HL-60 (cell line): ENCODE results near the gene CLEC18A.
A peak's percentile ranks its signal among the peaks of the same experiment; 100 is the strongest.

ENCODE experiments used
- DNase-seq, 2 experiments: peaks; one replicate each; pipeline ENCODE4 v3.0.0-alpha.2; 2010 to 2020; ENCODE audit warnings: low read depth in 1 of 2, low spot score in 1 of 2
- H3K27ac ChIP-seq: fragments of 250-450 bp; sonication (Bioruptor Pico); replicated peaks from 2 replicates; pipeline ENCODE4 v1.5.1; 2020; ENCODE audit warnings: mild to moderate bottlenecking, moderate library complexity
- H3K27me3 ChIP-seq: fragments of 250-450 bp; sonication (Bioruptor Pico); 2 replicates; pipeline ENCODE4 v1.5.1; 2021; ENCODE audit warnings: mild to moderate bottlenecking, moderate library complexity; ENCODE audit not compliant: insufficient read depth, poor library complexity, severe bottlenecking
- H3K4me3 ChIP-seq: replicated peaks from 2 replicates; pipeline ENCODE4 v1.5.1; 2011; ENCODE audit warnings: mild to moderate bottlenecking, control low read depth, low read length; ENCODE audit not compliant: insufficient read depth
- GABPA ChIP-seq: IDR thresholded peaks from 2 replicates; pipeline ENCODE4 v1.6.1; 2012; ENCODE audit warnings: low read depth
- POLR2AphosphoS5 ChIP-seq: IDR thresholded peaks from 2 replicates; pipeline ENCODE4 v1.6.1; 2012; ENCODE audit warnings: low read depth
- SPI1 ChIP-seq: IDR thresholded peaks from 2 replicates; pipeline ENCODE4 v1.6.1; 2012; ENCODE audit warnings: low read depth, mild to moderate bottlenecking, borderline replicate concordance
- TF ChIP-seq, protein P1 (sequence below): IDR thresholded peaks from 2 replicates; pipeline ENCODE4 v1.6.1; 2012; ENCODE audit warnings: low read depth; ENCODE audit not compliant: insufficient replicate concordance
- TF ChIP-seq, protein P2 (sequence below): IDR thresholded peaks from one replicate; pipeline ENCODE4 v1.5.1; 2011; ENCODE audit warnings: low read length, control low read depth, inconsistent platforms; ENCODE audit not compliant: insufficient read depth

Gene CLEC18A

DNA sequence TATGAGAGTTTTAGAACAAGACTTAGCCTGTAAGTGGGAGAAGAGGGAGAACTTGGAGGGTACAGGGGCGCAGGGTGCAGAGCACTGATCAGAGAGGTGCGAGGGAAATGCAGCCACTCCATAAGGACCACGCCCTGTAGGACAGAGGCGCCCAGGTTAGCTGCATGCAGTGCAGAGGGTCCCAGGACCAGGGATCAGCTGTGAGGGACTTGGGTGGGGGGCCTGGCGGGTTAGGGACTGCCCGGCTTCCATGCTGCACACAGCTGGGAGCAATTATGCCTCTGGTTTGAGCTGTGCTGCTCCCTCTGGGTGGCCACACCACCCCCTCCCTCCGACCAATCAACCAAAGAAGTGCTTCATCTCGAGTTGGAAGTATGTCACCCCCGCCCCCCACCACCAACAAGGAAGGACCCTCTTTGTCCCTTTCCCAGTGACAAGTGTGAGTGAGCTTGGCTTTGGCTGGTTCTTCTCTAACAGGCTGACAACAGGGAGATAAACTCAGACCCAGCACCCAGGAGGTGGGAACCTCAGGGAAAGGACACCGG, 22.2 kb upstream of the CLEC18A start:
- TF ChIP-seq GABPA (no peak), SPI1 (no peak), POLR2AphosphoS5 (no peak)
- TF ChIP-seq, protein P1, sequence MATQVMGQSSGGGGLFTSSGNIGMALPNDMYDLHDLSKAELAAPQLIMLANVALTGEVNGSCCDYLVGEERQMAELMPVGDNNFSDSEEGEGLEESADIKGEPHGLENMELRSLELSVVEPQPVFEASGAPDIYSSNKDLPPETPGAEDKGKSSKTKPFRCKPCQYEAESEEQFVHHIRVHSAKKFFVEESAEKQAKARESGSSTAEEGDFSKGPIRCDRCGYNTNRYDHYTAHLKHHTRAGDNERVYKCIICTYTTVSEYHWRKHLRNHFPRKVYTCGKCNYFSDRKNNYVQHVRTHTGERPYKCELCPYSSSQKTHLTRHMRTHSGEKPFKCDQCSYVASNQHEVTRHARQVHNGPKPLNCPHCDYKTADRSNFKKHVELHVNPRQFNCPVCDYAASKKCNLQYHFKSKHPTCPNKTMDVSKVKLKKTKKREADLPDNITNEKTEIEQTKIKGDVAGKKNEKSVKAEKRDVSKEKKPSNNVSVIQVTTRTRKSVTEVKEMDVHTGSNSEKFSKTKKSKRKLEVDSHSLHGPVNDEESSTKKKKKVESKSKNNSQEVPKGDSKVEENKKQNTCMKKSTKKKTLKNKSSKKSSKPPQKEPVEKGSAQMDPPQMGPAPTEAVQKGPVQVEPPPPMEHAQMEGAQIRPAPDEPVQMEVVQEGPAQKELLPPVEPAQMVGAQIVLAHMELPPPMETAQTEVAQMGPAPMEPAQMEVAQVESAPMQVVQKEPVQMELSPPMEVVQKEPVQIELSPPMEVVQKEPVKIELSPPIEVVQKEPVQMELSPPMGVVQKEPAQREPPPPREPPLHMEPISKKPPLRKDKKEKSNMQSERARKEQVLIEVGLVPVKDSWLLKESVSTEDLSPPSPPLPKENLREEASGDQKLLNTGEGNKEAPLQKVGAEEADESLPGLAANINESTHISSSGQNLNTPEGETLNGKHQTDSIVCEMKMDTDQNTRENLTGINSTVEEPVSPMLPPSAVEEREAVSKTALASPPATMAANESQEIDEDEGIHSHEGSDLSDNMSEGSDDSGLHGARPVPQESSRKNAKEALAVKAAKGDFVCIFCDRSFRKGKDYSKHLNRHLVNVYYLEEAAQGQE, result no peak
- TF ChIP-seq, protein P2, sequence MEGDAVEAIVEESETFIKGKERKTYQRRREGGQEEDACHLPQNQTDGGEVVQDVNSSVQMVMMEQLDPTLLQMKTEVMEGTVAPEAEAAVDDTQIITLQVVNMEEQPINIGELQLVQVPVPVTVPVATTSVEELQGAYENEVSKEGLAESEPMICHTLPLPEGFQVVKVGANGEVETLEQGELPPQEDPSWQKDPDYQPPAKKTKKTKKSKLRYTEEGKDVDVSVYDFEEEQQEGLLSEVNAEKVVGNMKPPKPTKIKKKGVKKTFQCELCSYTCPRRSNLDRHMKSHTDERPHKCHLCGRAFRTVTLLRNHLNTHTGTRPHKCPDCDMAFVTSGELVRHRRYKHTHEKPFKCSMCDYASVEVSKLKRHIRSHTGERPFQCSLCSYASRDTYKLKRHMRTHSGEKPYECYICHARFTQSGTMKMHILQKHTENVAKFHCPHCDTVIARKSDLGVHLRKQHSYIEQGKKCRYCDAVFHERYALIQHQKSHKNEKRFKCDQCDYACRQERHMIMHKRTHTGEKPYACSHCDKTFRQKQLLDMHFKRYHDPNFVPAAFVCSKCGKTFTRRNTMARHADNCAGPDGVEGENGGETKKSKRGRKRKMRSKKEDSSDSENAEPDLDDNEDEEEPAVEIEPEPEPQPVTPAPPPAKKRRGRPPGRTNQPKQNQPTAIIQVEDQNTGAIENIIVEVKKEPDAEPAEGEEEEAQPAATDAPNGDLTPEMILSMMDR, result no peak
- Histone ChIP-seq H3K27ac (no peak overlapping the region), H3K4me3 (no peak overlapping the region), H3K27me3 (no peaks in the 10 kb centered on the region)
- DNase-seq, result no peak

DNA sequence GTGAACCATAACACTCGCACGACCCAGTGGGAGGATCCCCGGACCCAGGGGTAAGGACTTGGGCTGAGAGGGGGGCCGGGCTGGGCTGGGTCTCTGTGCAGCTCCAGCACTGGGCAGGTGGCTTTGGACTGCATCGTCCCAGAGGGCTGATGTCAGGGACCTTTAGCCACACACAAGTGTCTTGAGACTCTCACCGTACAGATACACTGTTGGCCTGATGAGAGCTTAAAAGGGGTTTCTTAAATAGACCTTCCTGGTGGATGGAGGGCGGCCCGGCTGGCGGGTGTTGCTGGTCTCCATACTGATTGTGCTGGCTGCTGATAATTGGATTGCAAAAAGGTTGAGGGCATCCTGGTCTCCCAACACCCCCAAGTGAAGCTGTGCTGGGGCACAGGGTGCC, 21.7 kb upstream of the CLEC18A start:
- H3K4me3 ChIP-seq, result no peak overlapping the region
- no peak overlapping the region for H3K27ac ChIP-seq
- no peaks in the 10 kb centered on the region for H3K27me3 ChIP-seq
- no peak for DNase-seq
- TF ChIP-seq SPI1 (no peak), POLR2AphosphoS5 (no peak), GABPA (no peak)
- TF ChIP-seq, protein P2, result no peak
- TF ChIP-seq, protein P1, result no peak

DNA sequence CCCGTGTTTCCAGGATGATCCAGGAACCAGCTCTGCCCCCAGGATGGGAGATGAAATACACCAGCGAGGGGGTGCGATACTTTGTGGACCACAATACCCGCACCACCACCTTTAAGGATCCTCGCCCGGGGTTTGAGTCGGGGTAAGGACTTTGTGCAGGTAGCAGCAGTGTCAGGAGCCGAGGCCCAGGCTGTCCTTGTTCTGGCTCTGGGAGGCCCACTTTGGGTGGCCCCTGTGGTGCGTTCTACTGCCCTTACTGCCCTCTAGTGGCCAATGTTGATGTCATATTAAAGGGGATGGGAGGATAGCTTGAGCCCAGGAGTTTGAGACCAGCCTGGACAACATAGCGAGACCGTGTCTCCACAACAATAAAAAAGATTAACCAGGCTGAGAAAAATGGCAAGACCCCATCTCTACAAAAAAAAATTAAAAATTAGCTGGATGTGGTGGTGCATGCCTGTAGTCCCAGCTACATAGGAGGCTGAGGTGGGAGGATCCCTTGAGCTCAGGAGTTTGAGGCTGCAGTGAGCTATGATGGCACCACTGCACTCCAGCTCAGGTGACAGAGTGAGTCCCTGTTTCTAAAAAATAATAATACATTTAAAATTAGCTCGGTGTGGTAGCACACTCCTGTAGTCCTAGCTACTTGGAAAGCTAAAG, 20.9 kb upstream of the CLEC18A start:
- Histone ChIP-seq H3K4me3 (no peak overlapping the region), H3K27me3 (no peaks in the 10 kb centered on the region), H3K27ac (no peak overlapping the region)
- peak; percentile 21 to 44 for DNase-seq
- no peak for TF ChIP-seq POLR2AphosphoS5
- TF ChIP-seq, protein P1, result no peak
- TF ChIP-seq, protein P2, result peak; percentile 52
- no peak for TF ChIP-seq GABPA
- TF ChIP-seq SPI1, result no peak
